ENCODE measurements around the gene TMEM259.

- TF ChIP-seq MAX (IDR thresholded peaks at IDR 0.05) (no peak), YY1 (IDR thresholded peaks at IDR 0.05; ENCODE audit: low read depth) (no peak), CEBPB (IDR thresholded peaks at IDR 0.05) (no peak)
- TF ChIP-seq, protein P1, sequence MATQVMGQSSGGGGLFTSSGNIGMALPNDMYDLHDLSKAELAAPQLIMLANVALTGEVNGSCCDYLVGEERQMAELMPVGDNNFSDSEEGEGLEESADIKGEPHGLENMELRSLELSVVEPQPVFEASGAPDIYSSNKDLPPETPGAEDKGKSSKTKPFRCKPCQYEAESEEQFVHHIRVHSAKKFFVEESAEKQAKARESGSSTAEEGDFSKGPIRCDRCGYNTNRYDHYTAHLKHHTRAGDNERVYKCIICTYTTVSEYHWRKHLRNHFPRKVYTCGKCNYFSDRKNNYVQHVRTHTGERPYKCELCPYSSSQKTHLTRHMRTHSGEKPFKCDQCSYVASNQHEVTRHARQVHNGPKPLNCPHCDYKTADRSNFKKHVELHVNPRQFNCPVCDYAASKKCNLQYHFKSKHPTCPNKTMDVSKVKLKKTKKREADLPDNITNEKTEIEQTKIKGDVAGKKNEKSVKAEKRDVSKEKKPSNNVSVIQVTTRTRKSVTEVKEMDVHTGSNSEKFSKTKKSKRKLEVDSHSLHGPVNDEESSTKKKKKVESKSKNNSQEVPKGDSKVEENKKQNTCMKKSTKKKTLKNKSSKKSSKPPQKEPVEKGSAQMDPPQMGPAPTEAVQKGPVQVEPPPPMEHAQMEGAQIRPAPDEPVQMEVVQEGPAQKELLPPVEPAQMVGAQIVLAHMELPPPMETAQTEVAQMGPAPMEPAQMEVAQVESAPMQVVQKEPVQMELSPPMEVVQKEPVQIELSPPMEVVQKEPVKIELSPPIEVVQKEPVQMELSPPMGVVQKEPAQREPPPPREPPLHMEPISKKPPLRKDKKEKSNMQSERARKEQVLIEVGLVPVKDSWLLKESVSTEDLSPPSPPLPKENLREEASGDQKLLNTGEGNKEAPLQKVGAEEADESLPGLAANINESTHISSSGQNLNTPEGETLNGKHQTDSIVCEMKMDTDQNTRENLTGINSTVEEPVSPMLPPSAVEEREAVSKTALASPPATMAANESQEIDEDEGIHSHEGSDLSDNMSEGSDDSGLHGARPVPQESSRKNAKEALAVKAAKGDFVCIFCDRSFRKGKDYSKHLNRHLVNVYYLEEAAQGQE (IDR thresholded peaks at IDR 0.05; ENCODE audit: low read depth), result no peak
These were observed 41.6 kb upstream of the TMEM259 start for GRCh38 chr19:1062387-1063029.

Data from Ishikawa (cell line).